MM.1S (cell line): ENCODE measurements around the gene ESD.

Source experiments
- DNase-seq: peaks from one replicate; pipeline ENCODE4 v3.0.0-alpha.2; 2015
- H2AFZ ChIP-seq: fragments of 300-600 bp; sonication (generic); 2 replicates; pipeline ENCODE4 v1.6.0; 2016; ENCODE audit warnings: antibody characterized with exemption, low read length
- H3F3A ChIP-seq: fragments of 300-600 bp; sonication (generic); 2 replicates; pipeline ENCODE4 v1.6.1; 2016; ENCODE audit warnings: mild to moderate bottlenecking, antibody characterized with exemption, low read length, moderate library complexity, mixed read lengths; ENCODE audit not compliant: insufficient read depth
- H3K27ac ChIP-seq: fragments of 300-600 bp; sonication (generic); 2 replicates; pipeline ENCODE4 v1.5.1; 2016; ENCODE audit warnings: mild to moderate bottlenecking, low read length
- H3K27me3 ChIP-seq: fragments of 300-600 bp; sonication (generic); replicated peaks from 2 replicates; pipeline ENCODE4 v1.6.0; 2016; ENCODE audit warnings: low read length; ENCODE audit not compliant: insufficient read depth
- H3K36me3 ChIP-seq: fragments of 300-600 bp; sonication (generic); replicated peaks from 2 replicates; pipeline ENCODE4 v1.6.1; 2016; ENCODE audit warnings: mild to moderate bottlenecking, low read length, mixed read lengths; ENCODE audit not compliant: insufficient read depth
- H3K4me1 ChIP-seq: fragments of 300-600 bp; sonication (generic); 2 replicates; pipeline ENCODE4 v1.6.1; 2016; ENCODE audit warnings: low read length, mixed read lengths
- H3K4me2 ChIP-seq: fragments of 300-600 bp; sonication (generic); 2 replicates; pipeline ENCODE4 v1.6.0; 2016; ENCODE audit warnings: low read depth, low read length
- H3K4me3 ChIP-seq: fragments of 300-600 bp; sonication (generic); 2 replicates; pipeline ENCODE4 v1.5.1; 2016; ENCODE audit warnings: low read length, mixed read lengths
- H3K79me2 ChIP-seq: fragments of 300-600 bp; sonication (generic); 2 replicates; pipeline ENCODE4 v1.6.1; 2016; ENCODE audit warnings: mixed run types, low read length, mixed read lengths
- H3K9ac ChIP-seq: fragments of 300-600 bp; sonication (generic); 2 replicates; pipeline ENCODE4 v1.6.1; 2016; ENCODE audit warnings: low read length, mixed read lengths
- H3K9me2 ChIP-seq: fragments of 300-600 bp; sonication (generic); replicated peaks from 2 replicates; pipeline ENCODE4 v1.6.1; 2016; ENCODE audit warnings: mild to moderate bottlenecking, low read length, mixed read lengths; ENCODE audit not compliant: insufficient read depth
- H3K9me3 ChIP-seq: fragments of 300-600 bp; sonication (generic); replicated peaks from 2 replicates; pipeline ENCODE4 v1.6.1; 2016; ENCODE audit warnings: mild to moderate bottlenecking, low read length, mixed read lengths; ENCODE audit not compliant: insufficient read depth
- H4K20me1 ChIP-seq: fragments of 300-600 bp; sonication (generic); 2 replicates; pipeline ENCODE4 v1.6.1; 2016; ENCODE audit warnings: mild to moderate bottlenecking, low read length, moderate library complexity, mixed read lengths; ENCODE audit not compliant: insufficient read depth
- EZH2 ChIP-seq: fragments of 300-600 bp; sonication (generic); optimal IDR thresholded peaks from 2 replicates; pipeline ENCODE3; 2017; ENCODE audit warnings: low read depth, mild to moderate bottlenecking, antibody characterized with exemption, low read length, mixed read lengths
- EZH2phosphoT487 ChIP-seq: fragments of 300-600 bp; sonication (generic); IDR thresholded peaks from 2 replicates; pipeline ENCODE4 v1.6.1; 2018; ENCODE audit warnings: antibody characterized with exemption, low read length
- TF ChIP-seq, protein P1 (sequence below): fragments of 300-600 bp; sonication (generic); IDR thresholded peaks from 2 replicates; pipeline ENCODE4 v1.5.1; 2016; ENCODE audit warnings: antibody characterized with exemption, low read length, mixed read lengths

The ESD gene

GRCh38 chr13:46751811-46752635, 44.9 kb downstream of the ESD start:
- H3F3A ChIP-seq: no peaks in the 10 kb centered on the region
- no peak overlapping the region for H3K4me2 ChIP-seq
- no peaks in the 10 kb centered on the region for H3K9me2 ChIP-seq
- no peak overlapping the region for H3K27ac ChIP-seq
- no peak overlapping the region for H3K9ac ChIP-seq
- no peaks in the 10 kb centered on the region for H3K4me1 ChIP-seq
- TF ChIP-seq EZH2phosphoT487: no peak
- TF ChIP-seq, protein P1, sequence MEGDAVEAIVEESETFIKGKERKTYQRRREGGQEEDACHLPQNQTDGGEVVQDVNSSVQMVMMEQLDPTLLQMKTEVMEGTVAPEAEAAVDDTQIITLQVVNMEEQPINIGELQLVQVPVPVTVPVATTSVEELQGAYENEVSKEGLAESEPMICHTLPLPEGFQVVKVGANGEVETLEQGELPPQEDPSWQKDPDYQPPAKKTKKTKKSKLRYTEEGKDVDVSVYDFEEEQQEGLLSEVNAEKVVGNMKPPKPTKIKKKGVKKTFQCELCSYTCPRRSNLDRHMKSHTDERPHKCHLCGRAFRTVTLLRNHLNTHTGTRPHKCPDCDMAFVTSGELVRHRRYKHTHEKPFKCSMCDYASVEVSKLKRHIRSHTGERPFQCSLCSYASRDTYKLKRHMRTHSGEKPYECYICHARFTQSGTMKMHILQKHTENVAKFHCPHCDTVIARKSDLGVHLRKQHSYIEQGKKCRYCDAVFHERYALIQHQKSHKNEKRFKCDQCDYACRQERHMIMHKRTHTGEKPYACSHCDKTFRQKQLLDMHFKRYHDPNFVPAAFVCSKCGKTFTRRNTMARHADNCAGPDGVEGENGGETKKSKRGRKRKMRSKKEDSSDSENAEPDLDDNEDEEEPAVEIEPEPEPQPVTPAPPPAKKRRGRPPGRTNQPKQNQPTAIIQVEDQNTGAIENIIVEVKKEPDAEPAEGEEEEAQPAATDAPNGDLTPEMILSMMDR: no peak
- TF ChIP-seq EZH2: no peak
- H3K79me2 ChIP-seq: no peaks in the 10 kb centered on the region
- H3K36me3 ChIP-seq: no peaks in the 10 kb centered on the region
- H3K27me3 ChIP-seq: no peaks in the 10 kb centered on the region
- no peak overlapping the region for H3K4me3 ChIP-seq
- H3K9me3 ChIP-seq: no peaks in the 10 kb centered on the region
- DNase-seq: no peak
- no peaks in the 10 kb centered on the region for H4K20me1 ChIP-seq
- no peak overlapping the region for H2AFZ ChIP-seq

- Histone ChIP-seq H3K4me3 (no peak overlapping the region), H3K9me3 (no peaks in the 10 kb centered on the region), H3K79me2 (no peaks in the 10 kb centered on the region), H3F3A (no peaks in the 10 kb centered on the region), H4K20me1 (no peaks in the 10 kb centered on the region), H3K27me3 (no peaks in the 10 kb centered on the region), H3K9ac (no peak overlapping the region), H3K4me1 (no peaks in the 10 kb centered on the region), H3K4me2 (no peak overlapping the region), H3K36me3 (no peaks in the 10 kb centered on the region), H3K27ac (no peak overlapping the region), H2AFZ (no peak overlapping the region), H3K9me2 (no peaks in the 10 kb centered on the region)
- no peak for TF ChIP-seq EZH2phosphoT487
- TF ChIP-seq, protein P1: no peak
- no peak for TF ChIP-seq EZH2
- no peak for DNase-seq
These were observed 47.0 kb downstream of the ESD start for GRCh38 chr13:46749951-46750350.

GRCh38 chr13:46748300-46748699, 48.7 kb downstream of the ESD start:
- TF ChIP-seq, protein P1: no peak
- no peak for TF ChIP-seq EZH2
- no peak for TF ChIP-seq EZH2phosphoT487

More at GRCh38 chr13:46748300-46748699, 48.7 kb downstream of the ESD start:
- H3K9me3 ChIP-seq: no peaks in the 10 kb centered on the region
- no peak overlapping the region for H3K9ac ChIP-seq
- DNase-seq: no peak
- H3K9me2 ChIP-seq: no peaks in the 10 kb centered on the region
- no peak overlapping the region for H3K27ac ChIP-seq
- H3K4me2 ChIP-seq: no peak overlapping the region
- H3K36me3 ChIP-seq: no peaks in the 10 kb centered on the region
- H3K4me1 ChIP-seq: no peaks in the 10 kb centered on the region
- no peak overlapping the region for H3K4me3 ChIP-seq
- no peaks in the 10 kb centered on the region for H3K27me3 ChIP-seq
- no peak overlapping the region for H2AFZ ChIP-seq
- no peaks in the 10 kb centered on the region for H3F3A ChIP-seq
- no peaks in the 10 kb centered on the region for H3K79me2 ChIP-seq
- no peaks in the 10 kb centered on the region for H4K20me1 ChIP-seq
